Rectal smooth muscle tissue (tissue), 1 donor: ENCODE data around the gene CD274.
"Not testable (repeated sequence)": the region's sequence is repeated elsewhere in the genome, so short reads cannot be mapped to it uniquely, and the experiment has no call there.

Source experiments
- H3K27ac ChIP-seq: one replicate; pipeline ENCODE4 v1.7.0; 2013; ENCODE audit warnings: low read depth, low read length, inconsistent platforms
- H3K27me3 ChIP-seq: one replicate; pipeline ENCODE4 v1.7.0; 2013; ENCODE audit warnings: low read length; ENCODE audit not compliant: control insufficient read depth, insufficient read depth
- H3K36me3 ChIP-seq: one replicate; pipeline ENCODE4 v1.7.0; 2013; ENCODE audit warnings: low read length; ENCODE audit not compliant: control insufficient read depth, insufficient read depth
- H3K4me1 ChIP-seq: one replicate; pipeline ENCODE4 v1.7.0; 2013; ENCODE audit warnings: low read length; ENCODE audit not compliant: control insufficient read depth, insufficient read depth
- H3K4me3 ChIP-seq: one replicate; pipeline ENCODE4 v1.7.0; 2013; ENCODE audit warnings: low read length
- H3K9ac ChIP-seq: one replicate; pipeline ENCODE4 v1.7.0; 2013; ENCODE audit warnings: low read length

CD274 gene

GRCh38 chr9:5429873-5430564, 20.3 kb upstream of the CD274 start:
- no peaks in the 10 kb centered on the region for H3K27me3 ChIP-seq
- no peak overlapping the region for H3K9ac ChIP-seq
- H3K4me3 ChIP-seq: no peak overlapping the region
- no peaks in the 10 kb centered on the region for H3K4me1 ChIP-seq
- H3K27ac ChIP-seq: no peak overlapping the region
- no peaks in the 10 kb centered on the region for H3K36me3 ChIP-seq

DNA sequence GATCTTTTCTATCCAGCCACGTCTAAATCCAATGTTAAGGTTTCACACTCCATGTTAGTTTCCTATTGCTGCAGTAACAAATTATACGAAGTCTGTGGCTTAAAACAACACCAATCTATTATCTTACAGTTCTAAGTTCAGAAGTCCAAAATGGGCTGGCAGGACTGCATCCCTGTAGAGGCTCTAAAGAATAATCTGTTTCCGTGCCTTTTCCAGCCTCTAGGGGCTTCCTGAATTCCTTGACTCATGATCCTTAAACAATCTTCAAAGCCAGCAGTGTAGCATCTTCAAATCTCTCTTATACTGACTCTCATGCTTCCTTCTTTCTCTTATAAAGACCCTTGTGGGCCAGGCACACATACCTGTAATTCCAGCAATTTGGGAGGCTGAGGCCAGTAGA, 19.4 kb upstream of the CD274 start:
- H3K9ac ChIP-seq: no peak overlapping the region
- H3K27me3 ChIP-seq: no peaks in the 10 kb centered on the region
- no peak overlapping the region for H3K4me3 ChIP-seq
- no peaks in the 10 kb centered on the region for H3K4me1 ChIP-seq
- H3K27ac ChIP-seq: no peak overlapping the region
- peaks cover 3% of the 10 kb centered on the region for H3K36me3 ChIP-seq

DNA sequence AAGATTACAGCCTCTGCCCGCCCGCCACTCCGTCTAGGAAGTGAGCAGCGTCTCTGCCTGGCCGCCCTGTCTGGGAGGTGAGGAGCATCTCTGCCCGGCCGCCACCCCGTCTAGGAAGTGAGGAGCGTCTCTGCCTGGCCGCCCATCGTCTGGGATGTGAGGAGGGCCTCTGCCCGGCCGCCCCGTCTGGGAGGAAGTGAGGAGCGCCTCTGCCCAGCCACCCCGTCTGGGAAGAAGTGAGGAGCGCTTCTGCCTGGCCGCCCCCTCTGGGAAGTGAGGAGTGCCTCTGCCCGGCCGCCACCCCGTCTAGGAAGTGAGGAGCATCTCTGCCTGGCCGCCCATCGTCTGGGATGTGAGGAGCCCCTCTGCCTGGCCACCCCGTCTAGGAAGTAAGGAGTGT, 17.5 kb upstream of the CD274 start:
- H3K27ac ChIP-seq, H3K4me3 ChIP-seq, H3K4me1 ChIP-seq, H3K36me3 ChIP-seq, H3K9ac ChIP-seq, H3K27me3 ChIP-seq: not testable (repeated sequence)

- not testable (repeated sequence) for H3K9ac ChIP-seq, H3K27me3 ChIP-seq, H3K36me3 ChIP-seq, H3K4me1 ChIP-seq, H3K4me3 ChIP-seq, H3K27ac ChIP-seq
These were observed 17.0 kb upstream of the CD274 start for GRCh38 chr9:5433328-5433727.

DNA sequence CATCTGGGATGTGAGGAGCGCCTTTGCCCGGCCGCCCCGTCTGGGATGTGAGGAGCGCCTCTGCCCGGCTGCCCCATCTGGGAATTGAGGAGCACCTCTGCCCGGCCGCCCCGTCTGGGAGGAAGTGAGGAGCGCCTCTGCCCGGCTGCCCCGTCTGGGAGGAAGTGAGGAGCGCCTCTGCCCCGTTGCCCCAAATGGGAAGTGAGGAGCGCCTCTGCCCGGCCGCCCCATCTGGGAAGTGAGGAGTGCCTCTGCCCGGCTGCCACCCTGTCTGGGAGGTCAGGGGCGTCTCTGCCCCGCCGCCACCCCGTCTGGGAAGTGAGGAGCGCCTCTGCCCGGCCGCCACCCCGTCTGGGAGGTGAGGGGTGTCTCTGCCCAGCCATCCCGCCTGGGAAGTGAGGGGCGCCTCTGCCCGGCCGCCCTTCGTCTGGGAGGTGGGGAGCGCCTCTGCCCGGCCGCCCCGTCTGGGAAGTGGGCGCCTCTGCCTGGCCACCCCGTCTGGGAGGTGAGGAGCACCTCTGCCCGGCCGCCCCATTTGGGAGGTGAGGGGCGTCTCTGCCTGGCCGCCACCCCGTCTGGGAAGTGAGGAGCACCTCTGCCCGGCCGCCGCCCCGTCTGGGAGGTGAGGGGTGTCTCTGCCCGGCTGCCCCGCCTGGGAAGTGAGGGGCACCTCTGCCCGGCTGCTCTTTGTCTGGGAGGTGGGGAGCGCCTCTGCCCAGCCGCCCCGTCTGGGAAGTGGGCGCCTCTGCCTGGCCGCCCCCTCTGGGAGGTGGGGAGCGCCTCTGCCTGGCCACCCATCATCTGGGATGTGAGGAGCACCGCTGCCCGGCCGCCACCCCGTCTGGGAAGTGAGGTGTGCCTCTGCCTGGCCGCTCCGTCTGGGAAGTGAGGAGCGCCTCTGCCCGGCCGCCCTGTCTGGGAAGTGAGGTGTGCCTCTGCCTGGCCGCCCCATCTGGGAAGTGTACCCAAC, 16.2 kb upstream of the CD274 start:
- H3K4me1 ChIP-seq, H3K4me3 ChIP-seq, H3K27ac ChIP-seq, H3K36me3 ChIP-seq, H3K9ac ChIP-seq, H3K27me3 ChIP-seq: not testable (repeated sequence)

GRCh38 chr9:5435912-5436311, 14.4 kb upstream of the CD274 start:
- H3K36me3 ChIP-seq: peaks cover 3% of the 10 kb centered on the region
- H3K27ac ChIP-seq: no peak overlapping the region

GRCh38 chr9:5436441-5436840, 13.9 kb upstream of the CD274 start:
- H3K27ac ChIP-seq: no peak overlapping the region
- H3K36me3 ChIP-seq: peaks cover 3% of the 10 kb centered on the region
- no peaks in the 10 kb centered on the region for H3K27me3 ChIP-seq
- peak overlapping the region; percentile 92 for H3K4me3 ChIP-seq
- H3K9ac ChIP-seq: no peak overlapping the region
- H3K4me1 ChIP-seq: peaks cover 3% of the 10 kb centered on the region

More at GRCh38 chr9:5435912-5436311, 14.4 kb upstream of the CD274 start:
- Histone ChIP-seq H3K27me3 (no peaks in the 10 kb centered on the region), H3K4me1 (peaks cover 3% of the 10 kb centered on the region), H3K9ac (no peak overlapping the region), H3K4me3 (no peak overlapping the region)

- peak within 1 kb of the TSS; percentile 92 for H3K4me3 ChIP-seq
- peak within 1 kb of the TSS; percentile 88 for H3K27ac ChIP-seq
- H3K9ac ChIP-seq: peak within 1 kb of the TSS; percentile 78
- H3K36me3 ChIP-seq: peaks cover 3% of the 10 kb centered on the region
- peaks cover 3% of the 10 kb centered on the region for H3K4me1 ChIP-seq
- no peaks in the 10 kb centered on the region for H3K27me3 ChIP-seq
These were observed 12.8 kb upstream of the CD274 start, which contains the start of gene PLGRKT for GRCh38 chr9:5437254-5438216. TSS of gene PLGRKT (minus strand) at chr9:5437925. CDS start at chr9:5431977, 5,948 bp downstream.

DNA sequence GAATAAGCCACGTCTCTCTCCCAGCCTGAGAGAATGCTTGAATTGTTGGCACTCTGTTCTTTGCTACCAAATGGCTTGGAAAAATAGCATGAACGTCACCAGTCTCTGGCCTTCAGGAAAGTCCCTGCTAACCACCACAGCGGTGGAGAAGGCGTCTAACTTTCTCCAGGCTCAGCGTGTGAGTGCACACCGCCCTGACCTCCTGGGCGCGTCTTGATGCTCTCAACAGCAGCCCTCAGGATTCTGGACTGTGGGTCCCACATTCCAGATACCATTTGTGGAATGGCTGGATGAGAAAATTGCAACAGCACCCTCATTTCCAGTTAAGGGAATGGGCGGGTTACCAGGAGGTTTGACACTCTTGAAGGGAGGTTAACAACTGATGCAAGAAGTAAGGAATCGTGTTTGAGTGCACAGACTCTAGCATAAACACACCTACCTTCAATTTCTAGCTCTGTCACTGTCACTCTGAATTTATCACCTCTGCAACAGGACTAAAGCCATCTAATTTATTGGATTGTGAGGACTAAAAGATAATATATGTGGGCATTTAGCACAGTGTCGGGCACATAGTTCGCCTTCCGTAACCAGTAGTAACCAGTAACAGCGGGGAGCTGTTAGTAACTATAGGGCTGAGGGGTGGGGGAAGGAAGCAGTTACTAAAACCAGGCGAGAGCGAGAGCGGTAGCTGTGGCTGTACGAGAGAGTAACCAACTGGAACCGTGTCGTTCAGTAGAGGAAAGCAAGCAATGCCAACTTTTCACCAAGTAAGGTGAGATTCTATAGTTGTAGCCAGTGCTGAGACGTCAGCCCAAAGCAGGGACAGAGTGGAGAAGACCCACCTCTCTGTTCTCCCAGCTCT, 11.8 kb upstream of the CD274 start:
- Histone ChIP-seq H3K36me3 (peaks cover 3% of the 10 kb centered on the region), H3K27me3 (no peaks in the 10 kb centered on the region), H3K4me3 (peak overlapping the region; percentile 92), H3K9ac (peak overlapping the region; percentile 0), H3K27ac (peak overlapping the region; percentile 88), H3K4me1 (peaks cover 3% of the 10 kb centered on the region)

DNA sequence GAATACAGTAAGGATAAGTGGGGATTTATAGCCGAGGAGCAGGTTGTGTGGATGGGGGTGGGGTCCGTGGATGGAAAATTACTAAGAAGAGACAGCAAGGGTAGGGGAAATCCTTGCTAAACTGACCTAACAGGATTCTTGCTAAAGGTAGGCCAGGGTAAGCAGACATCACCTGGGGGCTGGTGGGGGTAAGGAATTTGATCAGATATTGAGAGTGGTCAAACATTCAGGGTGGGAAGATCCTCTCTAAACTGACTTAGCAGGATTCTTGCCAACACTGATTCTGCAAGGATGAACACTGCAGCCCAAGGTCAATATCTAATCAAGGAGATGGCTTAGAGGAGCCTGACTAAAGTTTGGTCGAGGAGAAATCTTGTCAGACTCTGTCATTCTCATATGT, 9.9 kb upstream of the CD274 start:
- Histone ChIP-seq H3K4me3 (no peak overlapping the region), H3K27ac (no peak overlapping the region), H3K36me3 (peaks cover under 1% of the 10 kb centered on the region), H3K9ac (no peak overlapping the region), H3K27me3 (no peaks in the 10 kb centered on the region), H3K4me1 (peaks cover 3% of the 10 kb centered on the region)

- Histone ChIP-seq H3K27ac (no peak overlapping the region), H3K27me3 (no peaks in the 10 kb centered on the region), H3K4me3 (no peak overlapping the region), H3K36me3 (no peaks in the 10 kb centered on the region), H3K4me1 (peaks cover 3% of the 10 kb centered on the region), H3K9ac (no peak overlapping the region)
These were observed 9.3 kb upstream of the CD274 start for GRCh38 chr9:5441043-5441442.
